SJSA1 (cell line): ENCODE results near the gene GRIP1. TPM values are rescaled to one million over a fixed set of nuclear protein-coding genes. Genes with fewer than 3 reads are reported as not detected.
"Not testable (repeated sequence)": the region's sequence is repeated elsewhere in the genome, so short reads cannot be mapped to it uniquely, and the experiment has no call there.

Experiments
- DNase-seq, 2 experiments: peaks; one replicate each; pipeline ENCODE4 v3.0.0-alpha.2; 2015 to 2020; ENCODE audit warnings: low spot score in 2 of 2, low read depth in 1 of 2
- H3K27ac ChIP-seq: fragments of 250-450 bp; sonication (Bioruptor Pico); 2 replicates; pipeline ENCODE4 v1.5.1; 2020; ENCODE audit warnings: mild to moderate bottlenecking, moderate library complexity
- H3K27me3 ChIP-seq: fragments of 250-450 bp; sonication (Bioruptor Pico); replicated peaks from 2 replicates; pipeline ENCODE4 v1.5.1; 2020; ENCODE audit warnings: mild to moderate bottlenecking, moderate library complexity
- H3K36me3 ChIP-seq: fragments of 250-450 bp; sonication (Bioruptor Pico); 2 replicates; pipeline ENCODE4 v1.5.1; 2020; ENCODE audit warnings: mild to moderate bottlenecking
- H3K4me1 ChIP-seq: fragments of 250-450 bp; sonication (Bioruptor Pico); replicated peaks from 2 replicates; pipeline ENCODE4 v1.6.1; 2021; ENCODE audit warnings: mild to moderate bottlenecking
- H3K4me3 ChIP-seq: fragments of 250-450 bp; sonication (Bioruptor Pico); 2 replicates; pipeline ENCODE4 v1.5.1; 2020; ENCODE audit warnings: mild to moderate bottlenecking
- H3K9me3 ChIP-seq: fragments of 250-450 bp; sonication (Bioruptor Pico); replicated peaks from 2 replicates; pipeline ENCODE4 v1.5.1; 2020; ENCODE audit warnings: mild to moderate bottlenecking
- total RNA-seq: library from RNA; depleted of rRNA; stranded (reverse); fragments of >200 nt; shearing (Covaris generic); gene quantifications from 2 replicates; pipeline ENCODE4 v1.2.3, GENCODE V29; 2014

The GRIP1 gene
- total RNA-seq, 1 experiment from 2014 or later, result 3.5 TPM

DNA sequence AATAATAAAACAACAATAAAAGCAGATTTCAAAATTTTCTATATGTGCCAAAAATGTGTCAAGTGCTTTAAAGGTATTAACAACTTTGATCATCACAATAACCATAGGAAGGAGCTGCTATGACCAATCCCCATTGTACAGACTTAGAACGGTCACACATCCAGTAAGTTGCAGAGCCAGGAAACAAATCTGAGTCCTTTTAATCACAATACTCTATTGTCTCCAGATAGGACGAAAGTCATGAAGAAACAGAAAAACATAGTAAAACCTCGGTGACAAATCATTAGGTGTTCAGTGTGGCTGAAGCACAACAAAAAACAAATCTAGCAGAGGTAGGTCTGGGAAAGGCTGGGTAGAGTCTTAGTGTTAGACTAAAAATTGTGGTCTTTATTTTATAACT is 178.8 kb downstream of the GRIP1 start:
- Histone ChIP-seq H3K4me3 (no peak overlapping the region), H3K4me1 (no peaks in the 10 kb centered on the region), H3K27ac (no peak overlapping the region), H3K27me3 (0 out of 2 replicates have a peak, but pooled peaks cover 3% of the 10 kb centered on the region), H3K9me3 (no peaks in the 10 kb centered on the region), H3K36me3 (no peaks in the 10 kb centered on the region)
- no peak for DNase-seq

DNA sequence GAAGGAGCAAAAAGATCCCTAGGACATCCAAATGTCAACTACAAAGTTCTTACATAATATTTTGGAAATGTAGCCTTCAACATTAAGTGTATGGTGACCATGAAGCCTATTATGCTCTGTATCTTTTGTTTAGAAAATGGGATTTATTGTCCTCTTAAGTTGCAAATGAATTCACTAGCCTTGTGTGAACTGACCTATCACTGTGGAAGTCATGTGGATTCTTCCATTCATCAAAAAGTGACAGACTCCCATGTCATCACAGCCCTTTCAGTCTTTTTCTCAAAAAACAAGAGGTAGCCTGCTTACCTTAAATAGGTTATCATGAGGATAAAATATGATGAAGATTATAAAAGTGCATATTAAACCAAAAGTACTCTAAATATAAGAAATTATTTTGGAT is 179.9 kb downstream of the GRIP1 start:
- H3K36me3 ChIP-seq, result no peaks in the 10 kb centered on the region
- H3K4me1 ChIP-seq, result no peaks in the 10 kb centered on the region
- H3K9me3 ChIP-seq, result no peaks in the 10 kb centered on the region
- no peak overlapping the region for H3K27ac ChIP-seq
- H3K27me3 ChIP-seq, result 0 out of 2 replicates have a peak, but pooled peaks cover 3% of the 10 kb centered on the region
- H3K4me3 ChIP-seq, result no peak overlapping the region
- DNase-seq, result no peak

GRCh38 chr12:66498059-66498458 is 180.8 kb downstream of the GRIP1 start:
- H3K36me3 ChIP-seq, H3K4me1 ChIP-seq, H3K27ac ChIP-seq, DNase-seq, H3K9me3 ChIP-seq, H3K27me3 ChIP-seq, H3K4me3 ChIP-seq: not testable (repeated sequence)

- Histone ChIP-seq H3K9me3 (no peaks in the 10 kb centered on the region), H3K27me3 (0 out of 2 replicates have a peak, but pooled peaks cover 3% of the 10 kb centered on the region), H3K27ac (no peak overlapping the region), H3K36me3 (no peaks in the 10 kb centered on the region), H3K4me3 (no peak overlapping the region), H3K4me1 (no peaks in the 10 kb centered on the region)
- DNase-seq, result no peak
Observed at GRCh38 chr12:66497008-66497897, 181.6 kb downstream of the GRIP1 start.

GRCh38 chr12:66496595-66496994 is 182.3 kb downstream of the GRIP1 start:
- no peak for DNase-seq
- no peak overlapping the region for H3K27ac ChIP-seq

GRCh38 chr12:66495709-66496108 is 183.2 kb downstream of the GRIP1 start:
- no peak for DNase-seq

More at GRCh38 chr12:66496595-66496994, 182.3 kb downstream of the GRIP1 start:
- Histone ChIP-seq H3K4me1 (no peaks in the 10 kb centered on the region), H3K9me3 (no peaks in the 10 kb centered on the region), H3K36me3 (no peaks in the 10 kb centered on the region), H3K4me3 (no peak overlapping the region), H3K27me3 (0 out of 2 replicates have a peak, but pooled peaks cover 3% of the 10 kb centered on the region)

GRCh38 chr12:66493819-66494218 is 185.1 kb downstream of the GRIP1 start:
- Histone ChIP-seq H3K27ac (no peak overlapping the region), H3K9me3 (no peaks in the 10 kb centered on the region), H3K4me1 (no peaks in the 10 kb centered on the region), H3K27me3 (peaks cover 15% of the 10 kb centered on the region; the same call in 1 of the 2 replicates), H3K36me3 (no peaks in the 10 kb centered on the region), H3K4me3 (no peak overlapping the region)
- DNase-seq, result no peak

More at GRCh38 chr12:66495709-66496108, 183.2 kb downstream of the GRIP1 start:
- Histone ChIP-seq H3K9me3 (no peaks in the 10 kb centered on the region), H3K27ac (no peak overlapping the region), H3K4me1 (no peaks in the 10 kb centered on the region), H3K36me3 (no peaks in the 10 kb centered on the region), H3K4me3 (no peak overlapping the region), H3K27me3 (peaks cover 11% of the 10 kb centered on the region; the same call in 1 of the 2 replicates)

- H3K4me3 ChIP-seq, result no peak overlapping the region
- no peaks in the 10 kb centered on the region for H3K36me3 ChIP-seq
- no peak overlapping the region for H3K27ac ChIP-seq
- no peaks in the 10 kb centered on the region for H3K9me3 ChIP-seq
- H3K27me3 ChIP-seq, result peaks cover 12% of the 10 kb centered on the region; the same call in 1 of the 2 replicates
- H3K4me1 ChIP-seq, result no peaks in the 10 kb centered on the region
- no peak for DNase-seq
Observed at GRCh38 chr12:66491853-66492252, 187.0 kb downstream of the GRIP1 start.

DNA sequence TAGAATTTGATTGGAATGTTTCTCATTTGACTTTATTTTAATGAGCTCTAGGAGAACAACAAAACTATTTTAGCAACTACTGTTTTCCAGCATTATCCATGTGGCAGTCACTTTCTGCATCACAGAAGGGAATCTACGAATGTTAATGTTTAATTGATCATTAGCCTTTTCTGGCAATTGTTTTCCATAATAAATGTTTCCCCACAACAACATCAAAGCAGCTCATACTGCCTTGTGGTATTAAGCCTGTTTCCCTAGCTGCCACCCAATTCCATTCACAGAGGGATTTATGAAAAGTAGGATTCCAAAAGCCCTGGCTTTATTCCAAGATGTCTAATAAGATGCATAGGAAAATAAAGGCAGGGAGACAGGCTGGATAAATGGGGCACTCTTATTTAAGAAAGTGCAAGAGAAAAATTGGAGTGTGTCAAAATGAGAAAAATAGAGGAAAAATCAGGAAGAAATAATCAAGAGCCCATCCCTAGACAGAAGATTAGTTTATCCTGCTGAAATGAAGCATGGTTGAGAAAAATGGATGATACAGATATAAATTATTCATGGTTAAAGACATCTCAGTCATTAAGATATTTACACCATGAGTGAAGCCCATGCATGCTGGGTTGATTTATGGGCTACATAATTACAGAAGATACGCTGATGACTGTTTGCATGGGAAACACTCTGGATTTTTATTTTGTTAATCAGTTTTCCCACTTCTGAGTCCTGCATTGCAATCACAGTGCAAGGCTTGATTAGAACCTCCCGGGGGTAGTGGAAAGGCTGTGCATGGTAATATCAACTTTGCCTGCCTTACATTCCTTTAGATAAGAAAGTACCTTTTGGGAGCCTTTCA is 196.3 kb downstream of the GRIP1 start:
- Histone ChIP-seq H3K9me3 (no peaks in the 10 kb centered on the region), H3K27me3 (no peaks in the 10 kb centered on the region), H3K4me1 (no peaks in the 10 kb centered on the region), H3K4me3 (no peak overlapping the region), H3K27ac (no peak overlapping the region), H3K36me3 (no peaks in the 10 kb centered on the region)
- DNase-seq, result no peak

DNA sequence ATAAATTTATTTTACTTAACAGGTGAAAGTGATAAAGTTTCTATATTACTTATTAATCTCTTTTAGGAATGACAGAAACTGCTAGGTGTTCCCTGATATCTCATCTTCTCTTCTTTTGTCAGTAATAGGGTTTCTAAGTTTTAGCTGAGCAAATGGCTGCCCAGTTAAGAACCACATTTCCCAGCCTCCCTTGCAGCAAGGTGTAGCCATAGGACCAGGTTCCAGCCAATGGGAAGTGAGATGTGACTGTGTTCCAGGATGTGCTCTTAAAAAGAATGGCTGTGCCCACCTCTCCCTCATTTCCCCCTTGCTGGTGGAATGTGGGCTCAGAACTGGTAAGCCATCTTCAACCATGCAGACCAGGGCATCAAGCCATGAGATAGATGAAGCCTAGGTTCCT is 210.9 kb downstream of the GRIP1 start:
- H3K27me3 ChIP-seq, result no peaks in the 10 kb centered on the region

GRCh38 chr12:66461331-66461730 is 217.5 kb downstream of the GRIP1 start:
- DNase-seq, result no peak
- H3K4me3 ChIP-seq, result no peak overlapping the region
- H3K27ac ChIP-seq, result no peak overlapping the region
- H3K4me1 ChIP-seq, result no peaks in the 10 kb centered on the region
- H3K36me3 ChIP-seq, result no peaks in the 10 kb centered on the region
- H3K27me3 ChIP-seq, result 0 out of 2 replicates have a peak, but pooled peaks cover 2% of the 10 kb centered on the region
- no peaks in the 10 kb centered on the region for H3K9me3 ChIP-seq

More for the DNA sequence above, 210.9 kb downstream of the GRIP1 start:
- Histone ChIP-seq H3K4me3 (no peak overlapping the region), H3K4me1 (no peaks in the 10 kb centered on the region), H3K27ac (no peak overlapping the region), H3K9me3 (no peaks in the 10 kb centered on the region), H3K36me3 (no peaks in the 10 kb centered on the region)
- no peak for DNase-seq

- Histone ChIP-seq H3K4me3 (no peak overlapping the region), H3K4me1 (no peaks in the 10 kb centered on the region), H3K9me3 (no peaks in the 10 kb centered on the region), H3K27ac (no peak overlapping the region), H3K27me3 (0 out of 2 replicates have a peak, but pooled peaks cover 2% of the 10 kb centered on the region), H3K36me3 (no peaks in the 10 kb centered on the region)
- DNase-seq, result no peak
Observed at GRCh38 chr12:66459944-66460482, 218.9 kb downstream of the GRIP1 start.

DNA sequence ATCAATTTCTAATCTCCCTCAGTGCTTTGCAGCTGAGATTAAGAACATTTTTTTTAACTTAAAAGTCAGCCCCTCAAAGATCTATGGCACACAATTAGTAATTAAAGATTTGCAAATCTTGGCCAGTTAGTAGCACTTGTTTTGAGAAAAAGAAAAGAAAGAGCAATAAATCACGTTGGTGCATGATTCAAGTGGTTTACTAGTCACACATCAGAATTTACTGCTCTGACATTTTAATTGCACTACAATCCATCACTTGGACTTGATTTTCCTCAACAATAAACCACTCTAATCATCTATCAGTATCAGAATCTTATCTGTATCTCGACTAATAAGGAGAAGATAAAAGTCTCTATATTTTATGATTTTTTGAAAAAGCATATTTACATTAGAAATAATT is 222.3 kb downstream of the GRIP1 start:
- Histone ChIP-seq H3K27ac (no peak overlapping the region), H3K9me3 (no peaks in the 10 kb centered on the region), H3K27me3 (peaks cover 5% of the 10 kb centered on the region), H3K4me3 (no peak overlapping the region), H3K36me3 (no peaks in the 10 kb centered on the region), H3K4me1 (no peaks in the 10 kb centered on the region)
- no peak for DNase-seq
